ENCODE results near the gene KCTD5.
"Not testable (repeated sequence)": the region's sequence is repeated elsewhere in the genome, so short reads cannot be mapped to it uniquely, and the experiment has no call there.

Gene KCTD5

GRCh38 chr16:2692948-2693651, 10.8 kb downstream of the KCTD5 start:
- no peaks in the 10 kb centered on the region for H3K4me1 ChIP-seq (ENCODE audit: low read depth, poor library complexity, severe bottlenecking)
- H3K4me3 ChIP-seq (IDR thresholded peaks at IDR 0.05; ENCODE audit: insufficient read depth, low read depth, low read length), result no peak overlapping the region
- no peaks in the 10 kb centered on the region for H4K20me1 ChIP-seq (ENCODE audit: insufficient read depth)
- H3K36me3 ChIP-seq (ENCODE audit: insufficient read depth), result no peaks in the 10 kb centered on the region
- H3K4me2 ChIP-seq, result no peak overlapping the region
- TF ChIP-seq, protein P1, sequence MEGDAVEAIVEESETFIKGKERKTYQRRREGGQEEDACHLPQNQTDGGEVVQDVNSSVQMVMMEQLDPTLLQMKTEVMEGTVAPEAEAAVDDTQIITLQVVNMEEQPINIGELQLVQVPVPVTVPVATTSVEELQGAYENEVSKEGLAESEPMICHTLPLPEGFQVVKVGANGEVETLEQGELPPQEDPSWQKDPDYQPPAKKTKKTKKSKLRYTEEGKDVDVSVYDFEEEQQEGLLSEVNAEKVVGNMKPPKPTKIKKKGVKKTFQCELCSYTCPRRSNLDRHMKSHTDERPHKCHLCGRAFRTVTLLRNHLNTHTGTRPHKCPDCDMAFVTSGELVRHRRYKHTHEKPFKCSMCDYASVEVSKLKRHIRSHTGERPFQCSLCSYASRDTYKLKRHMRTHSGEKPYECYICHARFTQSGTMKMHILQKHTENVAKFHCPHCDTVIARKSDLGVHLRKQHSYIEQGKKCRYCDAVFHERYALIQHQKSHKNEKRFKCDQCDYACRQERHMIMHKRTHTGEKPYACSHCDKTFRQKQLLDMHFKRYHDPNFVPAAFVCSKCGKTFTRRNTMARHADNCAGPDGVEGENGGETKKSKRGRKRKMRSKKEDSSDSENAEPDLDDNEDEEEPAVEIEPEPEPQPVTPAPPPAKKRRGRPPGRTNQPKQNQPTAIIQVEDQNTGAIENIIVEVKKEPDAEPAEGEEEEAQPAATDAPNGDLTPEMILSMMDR (conservative IDR thresholded peaks at IDR 0.05; ENCODE audit: low read depth, low read length), result no peak
- no peak overlapping the region for H3K27ac ChIP-seq
- H3K9ac ChIP-seq, result no peak overlapping the region
- peaks cover 5% of the 10 kb centered on the region; the same call in 1 of the 2 replicates for H3K79me2 ChIP-seq (ENCODE audit: insufficient read depth, low read depth)
- H2AFZ ChIP-seq (ENCODE audit: low read depth), result no peak overlapping the region
- no peaks in the 10 kb centered on the region for H3K27me3 ChIP-seq (ENCODE audit: insufficient read depth, low read depth)

- not testable (repeated sequence) for H3K4me1 ChIP-seq (ENCODE audit: low read depth, poor library complexity, severe bottlenecking); H3K27ac ChIP-seq; H3K27me3 ChIP-seq (ENCODE audit: insufficient read depth, low read depth); H4K20me1 ChIP-seq (ENCODE audit: insufficient read depth); H3K4me3 ChIP-seq (IDR thresholded peaks at IDR 0.05; ENCODE audit: insufficient read depth, low read depth, low read length); H3K36me3 ChIP-seq (ENCODE audit: insufficient read depth); H2AFZ ChIP-seq (ENCODE audit: low read depth); H3K79me2 ChIP-seq (ENCODE audit: insufficient read depth, low read depth); H3K9ac ChIP-seq; H3K4me2 ChIP-seq
Observed at GRCh38 chr16:2696601-2697250, 14.4 kb downstream of the KCTD5 start.

- Histone ChIP-seq H3K4me3 (IDR thresholded peaks at IDR 0.05; ENCODE audit: insufficient read depth, low read depth, low read length) (no peak overlapping the region), H3K79me2 (ENCODE audit: insufficient read depth, low read depth) (no peaks in the 10 kb centered on the region; the same call in 1 of the 2 replicates), H3K36me3 (ENCODE audit: insufficient read depth) (no peaks in the 10 kb centered on the region), H3K4me1 (ENCODE audit: low read depth, poor library complexity, severe bottlenecking) (no peaks in the 10 kb centered on the region), H3K27me3 (ENCODE audit: insufficient read depth, low read depth) (no peaks in the 10 kb centered on the region), H3K4me2 (no peak overlapping the region), H3K9ac (no peak overlapping the region), H4K20me1 (ENCODE audit: insufficient read depth) (no peaks in the 10 kb centered on the region), H3K27ac (no peak overlapping the region), H2AFZ (ENCODE audit: low read depth) (no peak overlapping the region)
- TF ChIP-seq, protein P1 (conservative IDR thresholded peaks at IDR 0.05; ENCODE audit: low read depth, low read length), result no peak
Observed at GRCh38 chr16:2697401-2697948, 15.2 kb downstream of the KCTD5 start.

GRCh38 chr16:2698103-2698870, 16.0 kb downstream of the KCTD5 start:
- H3K4me1 ChIP-seq (ENCODE audit: low read depth, poor library complexity, severe bottlenecking), result no peaks in the 10 kb centered on the region
- no peaks in the 10 kb centered on the region for H4K20me1 ChIP-seq (ENCODE audit: insufficient read depth)
- no peaks in the 10 kb centered on the region; the same call in 1 of the 2 replicates for H3K79me2 ChIP-seq (ENCODE audit: insufficient read depth, low read depth)
- H3K27ac ChIP-seq, result no peak overlapping the region
- no peaks in the 10 kb centered on the region for H3K36me3 ChIP-seq (ENCODE audit: insufficient read depth)
- no peak overlapping the region for H3K9ac ChIP-seq
- no peak overlapping the region for H3K4me3 ChIP-seq (IDR thresholded peaks at IDR 0.05; ENCODE audit: insufficient read depth, low read depth, low read length)
- no peak overlapping the region for H3K4me2 ChIP-seq
- TF ChIP-seq, protein P1 (conservative IDR thresholded peaks at IDR 0.05; ENCODE audit: low read depth, low read length), result no peak
- H2AFZ ChIP-seq (ENCODE audit: low read depth), result no peak overlapping the region
- no peaks in the 10 kb centered on the region for H3K27me3 ChIP-seq (ENCODE audit: insufficient read depth, low read depth)
